Adrenal gland (tissue), 5 donors: ENCODE data around the gene DPP10.

ENCODE experiments used
- CTCF ChIP-seq, 6 experiments: fragments of 450-650 bp in 4 of 6; fragments of 200-600 bp in 2 of 6; sonication (generic) in 1 of 6; IDR thresholded peaks; 1 replicate in 5 of 6; 2 replicates in 1 of 6; pipeline versions ENCODE4 v1.5.1 to v1.8.0; 2016 to 2021; ENCODE audit warnings: antibody characterized with exemption in 6 of 6, mild to moderate bottlenecking in 2 of 6, moderate library complexity in 1 of 6
- POLR2A ChIP-seq, 2 donors: fragments of 450-650 bp; IDR thresholded peaks; one replicate each; pipeline ENCODE4 v1.6.1; 2017; ENCODE audit warnings: antibody characterized with exemption in 2 of 2, mild to moderate bottlenecking in 2 of 2, moderate library complexity in 1 of 2
- donor health status: DM: no; HTN: no; CAD: no.

GRCh38 chr2:115190459-115190858, 748.0 kb downstream of the DPP10 start:
- TF ChIP-seq CTCF (IDR thresholded peaks at IDR 0.05) (no peak), POLR2A (IDR thresholded peaks at IDR 0.05) (no peak)
